HUDEP-2 (cell line): Measurements from ENCODE around the gene FLVCR2.
"Not testable (repeated sequence)": the region's sequence is repeated elsewhere in the genome, so short reads cannot be mapped to it uniquely, and the experiment has no call there.

Experiments
- DNase-seq, 76 experiments: peaks; one replicate each; lab custom pipeline; 2025; ENCODE audit not compliant: unreplicated experiment in 76 of 76; lab: John Stamatoyannopoulos, UW

The FLVCR2 gene

GRCh38 chr14:75660238-75660629 is 81.8 kb downstream of the FLVCR2 start:
- no peak for DNase-seq

- peak; percentile 22 to 99 (median 96) for DNase-seq
These were observed 82.4 kb downstream of the FLVCR2 start, which contains the start of the genes ERG28 and TTLL5 for GRCh38 chr14:75660630-75661498. Gene ERG28, minus strand, starts transcription at chr14:75660876. Its CDS starts 3,374 bp downstream, at chr14:75657502. Gene TTLL5, plus strand, starts transcription at chr14:75661246. Its CDS starts 1,904 bp downstream, at chr14:75663150.

- peak in 1 of 76 experiments; percentile 41 for DNase-seq
These were observed 83.0 kb downstream of the FLVCR2 start for GRCh38 chr14:75661499-75661814.

- DNase-seq = no peak
These were observed 84.5 kb downstream of the FLVCR2 start for GRCh38 chr14:75662966-75663365.

- DNase-seq = no peak
These were observed 88.8 kb downstream of the FLVCR2 start for GRCh38 chr14:75667099-75667765.

GRCh38 chr14:75672605-75673192 is 94.3 kb downstream of the FLVCR2 start:
- no peak for DNase-seq

- DNase-seq = no peak
These were observed 95.1 kb downstream of the FLVCR2 start for GRCh38 chr14:75673345-75674035.

GRCh38 chr14:75675265-75675960 is 97.0 kb downstream of the FLVCR2 start:
- peak in 2 of 76 experiments; percentile 3 to 7 for DNase-seq

- no peak for DNase-seq
These were observed 107.5 kb downstream of the FLVCR2 start for GRCh38 chr14:75685910-75686309.

- no peak for DNase-seq
These were observed 110.6 kb downstream of the FLVCR2 start for GRCh38 chr14:75689012-75689411.

GRCh38 chr14:75690010-75690409 is 111.6 kb downstream of the FLVCR2 start:
- DNase-seq = no peak

- DNase-seq = not testable (repeated sequence)
These were observed 116.6 kb downstream of the FLVCR2 start for GRCh38 chr14:75695025-75695424.

- no peak for DNase-seq
These were observed 119.0 kb downstream of the FLVCR2 start for GRCh38 chr14:75697386-75697785.
